ENCODE data around the gene NXPE3.

- TF ChIP-seq EZH2 (IDR thresholded peaks at IDR 0.05; ENCODE audit: borderline replicate concordance, insufficient read depth, low read length, poor library complexity, severe bottlenecking) (no peak), POLR2AphosphoS5 (IDR thresholded peaks at IDR 0.05) (no peak), SMC3 (conservative IDR thresholded peaks at IDR 0.05; ENCODE audit: poor library complexity) (no peak), TAF1 (IDR thresholded peaks at IDR 0.05; ENCODE audit: low read depth) (no peak), MXI1 (conservative IDR thresholded peaks at IDR 0.05; ENCODE audit: poor library complexity, severe bottlenecking) (no peak), EP300 (conservative IDR thresholded peaks at IDR 0.05; ENCODE audit: poor library complexity, severe bottlenecking) (no peak)
- TF ChIP-seq, protein P1, sequence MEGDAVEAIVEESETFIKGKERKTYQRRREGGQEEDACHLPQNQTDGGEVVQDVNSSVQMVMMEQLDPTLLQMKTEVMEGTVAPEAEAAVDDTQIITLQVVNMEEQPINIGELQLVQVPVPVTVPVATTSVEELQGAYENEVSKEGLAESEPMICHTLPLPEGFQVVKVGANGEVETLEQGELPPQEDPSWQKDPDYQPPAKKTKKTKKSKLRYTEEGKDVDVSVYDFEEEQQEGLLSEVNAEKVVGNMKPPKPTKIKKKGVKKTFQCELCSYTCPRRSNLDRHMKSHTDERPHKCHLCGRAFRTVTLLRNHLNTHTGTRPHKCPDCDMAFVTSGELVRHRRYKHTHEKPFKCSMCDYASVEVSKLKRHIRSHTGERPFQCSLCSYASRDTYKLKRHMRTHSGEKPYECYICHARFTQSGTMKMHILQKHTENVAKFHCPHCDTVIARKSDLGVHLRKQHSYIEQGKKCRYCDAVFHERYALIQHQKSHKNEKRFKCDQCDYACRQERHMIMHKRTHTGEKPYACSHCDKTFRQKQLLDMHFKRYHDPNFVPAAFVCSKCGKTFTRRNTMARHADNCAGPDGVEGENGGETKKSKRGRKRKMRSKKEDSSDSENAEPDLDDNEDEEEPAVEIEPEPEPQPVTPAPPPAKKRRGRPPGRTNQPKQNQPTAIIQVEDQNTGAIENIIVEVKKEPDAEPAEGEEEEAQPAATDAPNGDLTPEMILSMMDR (IDR thresholded peaks at IDR 0.05; ENCODE audit: poor library complexity, severe bottlenecking): no peak
Observed at GRCh38 chr3:101802179-101802578, 23.2 kb downstream of the NXPE3 start.
